HTERT RPE-1 (cell line): ENCODE measurements around the gene SPTBN1.

ENCODE experiments used
- in situ Hi-C: fragments of 300-500 bp; cut with MboI; formaldehyde crosslinking; loops from 4 replicates; pipeline ENCODE4 v1.14.3; 2020; ENCODE audit warnings: low sequenced_read_pairs

Gene SPTBN1

GRCh38 chr2:54642677-54643430 is 186.7 kb downstream of the SPTBN1 start:
- in situ Hi-C loops = no loop called here

GRCh38 chr2:54644236-54644635 is 188.1 kb downstream of the SPTBN1 start:
- in situ Hi-C loops = no loop called here

GRCh38 chr2:54646170-54646927 is 190.2 kb downstream of the SPTBN1 start:
- in situ Hi-C loops = no loop called here

GRCh38 chr2:54648256-54648655 is 192.1 kb downstream of the SPTBN1 start:
- in situ Hi-C loops = no loop called here

- in situ Hi-C loops = no loop called here
These were observed 193.1 kb downstream of the SPTBN1 start for GRCh38 chr2:54649191-54649590.

GRCh38 chr2:54649633-54650032 is 193.5 kb downstream of the SPTBN1 start:
- in situ Hi-C loops = no loop called here

- in situ Hi-C loops = no loop called here
These were observed 194.5 kb downstream of the SPTBN1 start for GRCh38 chr2:54650612-54651011.

GRCh38 chr2:54651291-54651690 is 195.2 kb downstream of the SPTBN1 start:
- in situ Hi-C loops = no loop called here

GRCh38 chr2:54652540-54652939 is 196.4 kb downstream of the SPTBN1 start:
- in situ Hi-C loops = no loop called here

- in situ Hi-C loops = no loop called here
These were observed 197.6 kb downstream of the SPTBN1 start for GRCh38 chr2:54653572-54654204.

GRCh38 chr2:54655046-54655809 is 199.1 kb downstream of the SPTBN1 start:
- in situ Hi-C loops = no loop called here

- in situ Hi-C loops = no loop called here
These were observed 200.7 kb downstream of the SPTBN1 start for GRCh38 chr2:54656863-54657262.

GRCh38 chr2:54657664-54658083 is 201.5 kb downstream of the SPTBN1 start:
- in situ Hi-C loops = no loop called here

GRCh38 chr2:54658564-54659071 is 202.5 kb downstream of the SPTBN1 start:
- in situ Hi-C loops = no loop called here

GRCh38 chr2:54659527-54659926 is 203.4 kb downstream of the SPTBN1 start:
- in situ Hi-C loops = no loop called here

- in situ Hi-C loops = no loop called here
These were observed 204.6 kb downstream of the SPTBN1 start for GRCh38 chr2:54660752-54661151.

- in situ Hi-C loops = no loop called here
These were observed 207.4 kb downstream of the SPTBN1 start for GRCh38 chr2:54663424-54664030.

GRCh38 chr2:54664238-54664786 is 208.2 kb downstream of the SPTBN1 start:
- in situ Hi-C loops = no loop called here

GRCh38 chr2:54665436-54665856 is 209.3 kb downstream of the SPTBN1 start:
- in situ Hi-C loops = no loop called here

- in situ Hi-C loops = no loop called here
These were observed 210.1 kb downstream of the SPTBN1 start for GRCh38 chr2:54666131-54666633.
